GM21528 (cell line): ENCODE data around the gene S100A7A.
"Not testable (repeated sequence)": the region's sequence is repeated elsewhere in the genome, so short reads cannot be mapped to it uniquely, and the experiment has no call there.

Experiments
- ATAC-seq: cut with Tn5 transposase; IDR thresholded peaks from one replicate; pipeline ENCODE4 v1.9.1; 2021; ENCODE audit warnings: mild to moderate bottlenecking, moderate library complexity; ENCODE audit not compliant: unreplicated experiment, low FRiP score

Gene S100A7A

GRCh38 chr1:153419436-153419793, 3.1 kb downstream of the S100A7A start:
- not testable (repeated sequence) for ATAC-seq

GRCh38 chr1:153420306-153420705, 4.0 kb downstream of the S100A7A start:
- ATAC-seq: no peak

- no peak for ATAC-seq
These were observed 6.2 kb downstream of the S100A7A start for GRCh38 chr1:153422450-153423068.

DNA sequence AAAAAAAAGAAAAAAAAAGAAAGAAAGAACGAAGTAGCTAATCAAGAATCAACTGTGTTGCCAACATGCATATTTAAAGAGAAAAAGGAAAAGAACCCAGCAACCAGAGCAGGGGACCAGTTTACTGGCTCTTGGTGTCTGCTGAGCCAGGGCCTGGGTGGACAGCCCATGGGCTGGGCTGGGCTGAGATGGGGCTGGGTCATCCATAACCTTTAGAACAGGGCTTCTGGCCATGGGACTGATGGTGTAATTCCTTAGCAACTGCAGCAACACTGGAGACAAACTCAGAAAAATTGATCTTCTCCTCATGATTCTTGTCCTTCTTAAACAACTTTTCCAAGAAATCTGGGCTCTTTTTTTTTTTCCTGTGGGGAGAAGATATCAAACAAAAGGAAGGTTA, 10.5 kb downstream of the S100A7A start:
- ATAC-seq: no peak

GRCh38 chr1:153428073-153428638, 11.8 kb downstream of the S100A7A start:
- ATAC-seq: no peak

DNA sequence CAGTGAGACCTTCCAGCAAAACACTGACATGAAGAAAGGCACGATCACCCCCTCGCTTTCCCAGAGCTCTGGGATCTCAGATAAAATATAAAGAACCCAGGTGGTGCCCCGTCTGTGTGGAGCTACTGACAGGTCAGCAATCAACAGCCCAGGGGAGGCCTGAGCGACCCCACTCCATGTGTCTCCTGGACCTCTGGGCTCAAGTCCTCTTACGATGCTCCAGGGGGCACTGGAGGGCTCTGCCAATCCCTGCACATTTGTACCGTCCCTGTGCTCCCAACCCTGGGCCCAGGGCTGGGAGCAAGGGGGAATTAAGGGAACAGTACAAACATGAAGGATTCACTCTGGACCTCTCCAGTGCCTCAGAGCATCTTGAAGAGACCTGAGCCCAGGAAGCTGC, 12.5 kb downstream of the S100A7A start:
- no peak for ATAC-seq

- ATAC-seq: no peak
These were observed 13.2 kb downstream of the S100A7A start for GRCh38 chr1:153429266-153430165.

GRCh38 chr1:153430166-153430553, 13.8 kb downstream of the S100A7A start:
- ATAC-seq: no peak

DNA sequence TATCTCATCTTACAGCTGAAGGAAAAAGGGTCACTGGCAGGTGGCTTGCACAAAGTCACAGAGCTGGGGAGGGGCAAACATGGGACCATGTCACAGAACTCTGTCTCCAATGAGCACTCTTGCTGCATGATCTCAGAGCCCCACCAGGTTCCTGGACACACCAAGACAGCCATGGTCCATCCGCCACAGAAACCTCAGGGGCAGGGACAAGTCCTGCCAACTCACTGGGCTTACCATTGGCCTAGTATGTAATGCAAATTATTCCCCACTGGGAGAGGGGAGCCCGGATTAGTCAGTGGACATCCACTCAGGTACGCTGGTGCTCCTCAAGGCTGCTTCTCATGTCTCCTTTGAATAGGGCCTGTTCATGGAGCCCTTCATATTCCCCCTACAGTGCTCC, 14.2 kb downstream of the S100A7A start:
- no peak for ATAC-seq

DNA sequence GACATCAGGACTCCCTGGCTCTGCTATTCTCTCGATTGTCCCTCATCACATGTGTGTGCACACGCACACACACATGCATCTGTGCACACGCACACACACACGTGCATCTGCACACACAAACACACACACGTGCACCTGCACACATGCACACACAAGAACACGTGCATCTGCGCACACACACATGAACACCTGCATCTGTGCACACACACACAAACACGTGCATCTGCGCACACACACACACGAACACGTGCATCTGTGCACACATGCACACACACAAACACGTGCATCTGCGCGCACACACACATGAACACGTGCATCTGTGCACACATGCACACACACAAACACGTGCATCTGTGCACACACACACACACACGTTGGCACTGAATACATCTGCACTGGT, 14.7 kb downstream of the S100A7A start:
- no peak for ATAC-seq

GRCh38 chr1:153431427-153431826, 15.1 kb downstream of the S100A7A start:
- no peak for ATAC-seq

- no peak for ATAC-seq
These were observed 15.6 kb downstream of the S100A7A start for GRCh38 chr1:153431928-153432327.

DNA sequence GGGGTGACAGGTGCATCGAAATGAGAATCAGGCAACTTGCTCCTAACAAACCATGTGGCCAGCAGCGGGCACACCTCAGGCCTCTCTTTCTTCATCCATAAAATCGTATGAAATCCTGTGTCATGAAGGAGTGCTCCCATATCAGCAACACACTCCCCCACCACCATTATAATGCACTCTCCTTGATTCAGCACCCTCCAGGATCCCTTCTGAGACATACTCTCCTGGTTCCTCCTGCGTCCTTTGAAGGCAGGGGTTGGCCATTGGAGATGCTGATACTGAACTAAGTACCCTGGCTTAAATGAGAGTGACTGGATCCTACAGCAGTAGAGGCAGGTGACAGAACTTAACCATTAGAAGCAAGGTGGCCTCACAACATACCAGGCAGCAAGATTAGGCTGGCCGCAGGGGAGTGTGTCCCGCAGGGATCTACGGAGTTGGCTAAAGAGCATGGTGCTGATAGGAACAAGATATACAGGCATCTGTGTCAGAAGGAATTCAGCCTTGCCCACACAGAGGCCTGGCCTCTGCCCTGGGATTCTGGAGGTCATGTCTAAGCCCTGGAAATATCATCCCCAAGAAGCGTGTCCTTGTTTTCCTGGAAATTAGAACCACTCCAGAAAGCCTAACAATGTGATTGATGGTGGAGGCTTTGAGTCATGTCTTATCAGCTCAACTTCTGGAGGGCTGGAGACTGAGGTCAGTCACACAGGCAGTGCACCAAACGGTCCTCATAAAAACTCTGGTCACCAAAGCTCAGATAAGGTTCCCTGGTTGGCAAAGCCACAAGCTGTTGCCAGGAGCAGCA, 16.8 kb downstream of the S100A7A start:
- no peak for ATAC-seq

DNA sequence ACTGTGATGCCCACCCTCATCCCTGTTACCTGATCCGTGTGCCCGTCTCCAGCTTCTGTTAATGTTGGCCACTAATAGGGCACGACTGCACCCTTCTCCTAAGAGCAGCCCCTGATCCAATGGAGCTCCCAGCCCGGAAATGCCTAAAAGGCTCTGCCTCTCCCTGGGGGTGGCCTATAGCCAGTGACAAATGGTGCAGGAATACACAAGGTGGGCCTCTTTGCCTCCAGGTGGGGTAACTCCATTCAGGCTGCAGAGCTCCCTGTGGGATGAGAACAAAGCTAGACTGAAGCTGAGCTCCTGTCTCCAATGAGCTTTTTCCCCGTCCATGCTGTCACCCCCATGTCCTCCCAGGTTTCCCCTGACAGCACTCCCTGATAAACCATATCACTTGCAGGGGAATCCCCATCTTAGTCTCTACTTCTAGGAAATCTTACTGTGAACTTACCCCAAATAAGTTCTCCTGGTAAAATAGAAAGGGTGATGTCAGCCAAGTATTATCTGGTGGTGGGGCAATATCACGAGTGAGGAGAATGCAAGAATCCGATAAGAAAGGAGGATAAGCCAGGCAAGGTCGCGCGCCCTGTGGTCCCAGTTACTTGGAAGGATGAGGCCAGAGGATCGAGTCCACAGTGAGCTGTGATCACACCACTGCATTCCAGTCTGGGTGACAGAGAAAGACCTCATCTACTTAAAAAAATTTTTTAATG, 18.6 kb downstream of the S100A7A start:
- ATAC-seq: no peak

DNA sequence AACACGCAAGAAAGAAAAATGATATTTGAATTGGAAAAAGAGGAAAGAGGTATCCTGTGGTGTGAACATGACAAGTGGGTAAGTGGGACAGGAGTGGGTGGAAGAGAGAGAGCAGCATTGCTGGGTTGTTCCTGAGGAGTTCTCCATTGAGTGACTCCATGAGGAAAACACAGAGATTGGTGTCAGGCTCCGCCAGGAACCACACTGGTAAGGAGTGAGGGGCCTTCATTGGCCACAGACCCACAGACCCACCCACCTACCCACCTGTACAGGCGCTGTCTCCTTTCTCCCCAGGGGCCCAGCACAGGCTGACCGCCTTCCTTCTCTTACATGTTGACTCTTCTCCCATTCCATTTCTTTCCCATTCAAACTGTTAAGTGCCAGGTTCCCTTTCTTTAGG, 20.9 kb downstream of the S100A7A start:
- ATAC-seq: no peak

DNA sequence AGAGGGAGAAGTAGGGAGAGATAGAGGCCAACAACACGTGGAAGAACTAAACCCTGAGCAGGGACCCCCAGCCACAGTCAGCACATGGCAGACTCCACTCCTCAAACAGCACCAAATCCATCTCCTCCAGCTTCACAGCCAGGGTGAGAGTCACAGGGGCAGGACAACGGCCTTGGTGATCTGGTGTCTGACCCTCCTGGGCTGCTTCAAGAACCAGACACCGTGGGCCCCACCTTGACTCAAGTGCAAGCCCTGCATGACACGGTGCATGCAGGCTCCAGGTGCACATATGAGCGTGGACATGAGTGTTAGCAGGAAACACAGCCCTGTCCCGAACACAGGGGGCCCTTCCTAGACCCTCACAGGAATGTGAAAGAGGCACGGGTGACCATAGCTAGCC, 22.3 kb downstream of the S100A7A start:
- no peak for ATAC-seq

DNA sequence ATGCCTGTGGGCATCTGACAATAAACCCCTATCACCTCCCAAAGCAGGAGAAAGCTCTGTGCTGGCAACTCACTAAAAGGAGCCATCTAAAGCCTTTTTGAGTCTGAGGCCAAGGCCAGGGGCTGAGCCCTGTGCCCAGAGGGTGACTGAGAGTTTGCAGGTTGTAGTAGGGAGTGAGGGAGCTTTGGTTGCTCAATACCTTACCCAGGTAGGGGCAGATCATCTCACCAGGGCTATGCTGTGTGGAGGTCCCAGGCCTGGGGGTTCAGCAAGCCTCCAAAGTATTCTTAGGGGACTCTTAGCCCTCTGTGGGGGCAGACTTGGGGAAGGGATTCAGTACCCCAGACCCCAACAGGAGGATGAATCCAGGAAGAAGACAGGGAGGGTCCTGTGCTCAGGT, 23.0 kb downstream of the S100A7A start:
- no peak for ATAC-seq

- ATAC-seq: no peak
These were observed 25.0 kb downstream of the S100A7A start for GRCh38 chr1:153441238-153441755.

GRCh38 chr1:153443486-153443885, 27.2 kb downstream of the S100A7A start:
- ATAC-seq: no peak

DNA sequence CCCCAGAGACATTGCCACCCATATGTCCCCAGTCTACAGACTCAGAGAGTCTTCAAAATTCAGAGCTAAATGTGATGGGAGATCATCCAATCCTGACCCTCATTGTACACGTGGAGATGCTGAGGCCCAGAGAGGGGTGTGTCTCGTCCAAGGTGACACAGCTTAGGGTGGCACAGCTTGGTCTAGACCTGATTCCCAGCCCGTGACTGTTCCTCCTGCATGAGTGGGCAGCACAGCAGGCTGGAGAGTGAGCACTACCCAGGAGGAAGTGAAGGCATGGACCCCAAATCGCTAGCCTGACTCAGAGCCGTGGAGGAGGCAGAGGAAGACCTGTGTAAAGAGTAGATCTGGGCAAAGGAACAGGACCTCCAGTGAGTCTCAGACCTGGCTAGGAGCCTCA, 27.8 kb downstream of the S100A7A start:
- ATAC-seq: no peak
